ENCODE data around the gene GABBR2.

GRCh38 chr9:98517761-98518160, 191.0 kb downstream of the GABBR2 start:
- TF ChIP-seq CTCF (IDR thresholded peaks at IDR 0.05) (no peak), POLR2A (IDR thresholded peaks at IDR 0.05) (no peak)
